ENCODE measurements around the gene SYTL3. TPM values are rescaled to one million over a fixed set of nuclear protein-coding genes. Genes with fewer than 3 reads are reported as not detected.

Gene SYTL3
- total and polyA plus RNA-seq, 9 of the 15 experiments (the other 6 are each of a cell fraction or from before 2014, with no cell fraction given), result 0.04 to 0.46 (median 0.17) TPM; not detected in 1

GRCh38 chr6:158793432-158793831, 143.6 kb downstream of the SYTL3 start:
- Histone ChIP-seq H3K27me3 (ENCODE audit: control insufficient read depth in 2 of 2, insufficient read depth in 2 of 2, low read length in 2 of 2) (no peaks in the 10 kb centered on the region), H3K36me3 (ENCODE audit: control insufficient read depth, insufficient read depth, low read length) (peaks cover 32% of the 10 kb centered on the region), H4K20me1 (replicated peaks; ENCODE audit: control insufficient read depth, insufficient read depth, low read length) (peaks cover 19% of the 10 kb centered on the region), H3K4me2 (ENCODE audit: insufficient read depth, low read length) (no peak overlapping the region), H3K79me2 (ENCODE audit: control insufficient read depth, insufficient read depth, low read length) (peaks cover 90% of the 10 kb centered on the region), H3K9me1 (ENCODE audit: control insufficient read depth, insufficient read depth, low read length) (no peaks in the 10 kb centered on the region), H2AFZ (ENCODE audit: low read depth, low read length) (no peak overlapping the region), H3K4me3 (no peak overlapping the region), H3K27ac (ENCODE audit: extremely low read depth, low read depth, low read length) (no peak overlapping the region), H3K4me1 (replicated peaks in 1 of 2; ENCODE audit: control insufficient read depth in 2 of 2, insufficient read depth in 2 of 2, low read length in 2 of 2) (no peaks in the 10 kb centered on the region), H3K9me3 (replicated peaks; ENCODE audit: control insufficient read depth, insufficient read depth, low read depth, low read length) (no peaks in the 10 kb centered on the region), H3K9ac (ENCODE audit: insufficient read depth in 1 of 2, low read depth in 2 of 2, low read length in 2 of 2) (no peak overlapping the region)
- FAIRE-seq (peak; percentile 84), ATAC-seq (peak; percentile 96), DNase-seq (ENCODE audit: extremely low read depth in 1 of 4, low spot score in 3 of 4) (peak; percentile 55 to 81 (median 66))
- intact Hi-C loops (cut with micrococcal nuclease), result loop anchor here (1.0 to 5.0 kb wide), 4 partner anchors 24 to 179 kb away; no protein-coding TSS in a partner anchor
- POLR2A ChIA-PET, result interaction anchor here (0.6 to 1.4 kb wide), 2 partner anchors 17 to 207 kb away, joined by 3 to 4 read pairs; partner anchors contain the start of gene RSPH3
- CTCF ChIA-PET (ENCODE audit: low intra/inter-chr PET ratio), result interaction anchor here (0.6 to 3.3 kb wide), 7 partner anchors 22 to 211 kb away, joined by 3 to 36 read pairs (median 3); no protein-coding TSS in a partner anchor
- in situ Hi-C loops (cut with MboI), result loop anchor here (5.0 kb wide), 1 partner anchor 179 kb away; no protein-coding TSS in a partner anchor
- WGBS (ENCODE audit: insufficient coverage, low coverage, missing lambda C conversion rate), result 0% methylated on average over 1 of the region's 1 CpG
- no TSS peak for BruUV-seq (replicated peaks)
- TF ChIP-seq NFE2 (IDR thresholded peaks at IDR 0.05; ENCODE audit: low read depth) (peak; percentile 83), BRD4 (IDR thresholded peaks at IDR 0.05) (no peak), REST (IDR thresholded peaks at IDR 0.05; ENCODE audit: borderline replicate concordance) (peak; percentile 85; the same call in 1 of the 2 replicates), REST (CRISPR knock-in tag; IDR thresholded peaks at IDR 0.05; ENCODE audit: low read depth) (no peak), JUN (IDR thresholded peaks at IDR 0.05; ENCODE audit: borderline replicate concordance, low read depth, low read length) (peak; percentile 57; the same call in 1 of the 2 replicates), JUN (CRISPR knock-in tag; IDR thresholded peaks at IDR 0.05; ENCODE audit: borderline replicate concordance) (no peak), KDM1A (IDR thresholded peaks at IDR 0.05) (peak; percentile 52 to 65; a peak in 3 of 4 replicates), RAD21 (CRISPR knock-in tag; conservative IDR thresholded peaks at IDR 0.05 in 1 of 2, IDR thresholded peaks at IDR 0.05 in 1 of 2) (peak; percentile 84 to 96), MCM5 (IDR thresholded peaks at IDR 0.05; ENCODE audit: low read depth) (no peak), MAFF (IDR thresholded peaks at IDR 0.05; ENCODE audit: low read length) (peak; percentile 59), TAF7 (tag; IDR thresholded peaks at IDR 0.05) (no peak), THAP7 (CRISPR knock-in tag; IDR thresholded peaks at IDR 0.05) (no peak), DEAF1 (CRISPR knock-in tag; IDR thresholded peaks at IDR 0.05) (peak; percentile 80)

Data from K562 (cell line).